ENCODE results near the gene ULK4. TPM values are rescaled to one million over a fixed set of nuclear protein-coding genes. Genes with fewer than 3 reads are reported as not detected.
"Not testable (repeated sequence)": the region's sequence is repeated elsewhere in the genome, so short reads cannot be mapped to it uniquely, and the experiment has no call there.

ULK4 gene
- total RNA-seq, 4 donors from 2014 or later = 8.4 to 43.8 (median 20.8) TPM

GRCh38 chr3:41682382-41682781, 279.5 kb downstream of the ULK4 start:
- no peak for TF ChIP-seq CTCF (IDR thresholded peaks at IDR 0.05)
- TF ChIP-seq POLR2A (IDR thresholded peaks at IDR 0.05) = no peak
- Histone ChIP-seq H3K36me3 (no peaks in the 10 kb centered on the region), H3K4me3 (no peak overlapping the region), H3K27ac (no peak overlapping the region), H3K9me3 (no peaks in the 10 kb centered on the region), H3K4me1 (no peaks in the 10 kb centered on the region), H3K27me3 (no peaks in the 10 kb centered on the region)
- no peak for DNase-seq

- no peaks in the 10 kb centered on the region for H3K9me3 ChIP-seq
- no peak overlapping the region for H3K4me3 ChIP-seq
- no peak for DNase-seq
- H3K36me3 ChIP-seq = no peaks in the 10 kb centered on the region
- no peaks in the 10 kb centered on the region for H3K27me3 ChIP-seq
- H3K4me1 ChIP-seq = no peaks in the 10 kb centered on the region
- TF ChIP-seq CTCF (IDR thresholded peaks at IDR 0.05) (no peak), POLR2A (IDR thresholded peaks at IDR 0.05) (no peak)
- no peak overlapping the region for H3K27ac ChIP-seq
These were observed 280.4 kb downstream of the ULK4 start for GRCh38 chr3:41681479-41681878.

GRCh38 chr3:41679374-41679773, 282.5 kb downstream of the ULK4 start:
- H3K27ac ChIP-seq = no peak overlapping the region
- no peaks in the 10 kb centered on the region for H3K4me1 ChIP-seq

GRCh38 chr3:41675102-41675501, 286.8 kb downstream of the ULK4 start:
- H3K9me3 ChIP-seq, H3K27ac ChIP-seq, DNase-seq, H3K27me3 ChIP-seq, H3K4me3 ChIP-seq, H3K4me1 ChIP-seq, H3K36me3 ChIP-seq: not testable (repeated sequence)

More at GRCh38 chr3:41679374-41679773, 282.5 kb downstream of the ULK4 start:
- DNase-seq = no peak
- no peaks in the 10 kb centered on the region for H3K27me3 ChIP-seq
- H3K9me3 ChIP-seq = no peaks in the 10 kb centered on the region
- TF ChIP-seq CTCF (IDR thresholded peaks at IDR 0.05) = no peak
- TF ChIP-seq POLR2A (IDR thresholded peaks at IDR 0.05) = no peak
- H3K36me3 ChIP-seq = no peaks in the 10 kb centered on the region
- H3K4me3 ChIP-seq = no peak overlapping the region

GRCh38 chr3:41674449-41674848, 287.5 kb downstream of the ULK4 start:
- Histone ChIP-seq H3K4me1 (no peaks in the 10 kb centered on the region), H3K27ac (no peak overlapping the region), H3K9me3 (no peaks in the 10 kb centered on the region), H3K4me3 (no peak overlapping the region), H3K36me3 (no peaks in the 10 kb centered on the region), H3K27me3 (no peaks in the 10 kb centered on the region)
- TF ChIP-seq CTCF (IDR thresholded peaks at IDR 0.05) = no peak
- no peak for TF ChIP-seq POLR2A (IDR thresholded peaks at IDR 0.05)
- no peak for DNase-seq

GRCh38 chr3:41673650-41674049, 288.3 kb downstream of the ULK4 start:
- Histone ChIP-seq H3K27ac (no peak overlapping the region), H3K36me3 (no peaks in the 10 kb centered on the region), H3K4me1 (no peaks in the 10 kb centered on the region), H3K27me3 (no peaks in the 10 kb centered on the region), H3K4me3 (no peak overlapping the region), H3K9me3 (no peaks in the 10 kb centered on the region)
- TF ChIP-seq POLR2A (IDR thresholded peaks at IDR 0.05) (no peak), CTCF (IDR thresholded peaks at IDR 0.05) (no peak)
- DNase-seq = no peak
